K562 (cell line): ENCODE data around the gene GBF1. TPM values are rescaled to one million over a fixed set of nuclear protein-coding genes. Genes with fewer than 3 reads are reported as not detected.

ENCODE experiments used
- ATAC-seq: fragments of 200-7000 bp; cut with Tn5 transposase; 3 replicates; pipeline ENCODE4 v1.9.1; 2020; ENCODE audit warnings: moderate library complexity
- BruUV-seq: library from RNA; stranded (reverse); fragments of 400-500 nt; replicated peaks from 2 replicates; lab custom pipeline; 2021; lab: Mats Ljungman, UMichigan
- CTCF ChIA-PET: fragments of 300-600 bp; formaldehyde crosslinking; extraction: SDS; loops from one replicate; lab custom pipeline; 2021; ENCODE audit warnings: low intra/inter-chr PET ratio; lab: Yijun Ruan, JAX
- POLR2A ChIA-PET: fragments of 300-600, 350-650 bp; sonication (Branson Sonifier 250); formaldehyde crosslinking; extraction: SDS; loops from one replicate; lab custom pipeline; 2021; ENCODE audit warnings: antibody characterized with exemption, inconsistent platforms; lab: Yijun Ruan, JAX
- DNase-seq, 4 experiments: peaks; one replicate each; pipeline versions ENCODE4 v3.0.0 to v3.0.0-alpha.2; 2011 to 2018; ENCODE audit warnings: low spot score in 3 of 4, mixed read lengths in 3 of 4; ENCODE audit errors: extremely low read depth in 1 of 4
- FAIRE-seq: peaks from 2 replicates; lab custom pipeline; 2011; peaks lifted over from hg19 to GRCh38; lab: Jason Lieb, UNC
- H2AFZ ChIP-seq: 2 replicates; pipeline ENCODE4 v1.6.0; 2011; ENCODE audit warnings: low read depth, low read length, control low read depth, inconsistent platforms
- H3K27ac ChIP-seq: fragments of 200-600 bp; 3 replicates; pipeline ENCODE4 v1.8.0; 2011; ENCODE audit warnings: low read depth, mild to moderate bottlenecking, control low read depth, inconsistent platforms, low read length, moderate library complexity, mixed read lengths; ENCODE audit errors: extremely low read depth
- H3K27me3 ChIP-seq, 2 experiments: fragments of 300-600 bp in 1 of 2; 2 replicates in 1 of 2; 3 replicates in 1 of 2; pipeline versions ENCODE4 v1.6.0 to v1.8.0; 2011; ENCODE audit warnings: inconsistent platforms in 2 of 2, low read length in 2 of 2, mild to moderate bottlenecking in 1 of 2, mixed read lengths in 1 of 2, moderate library complexity in 1 of 2; ENCODE audit not compliant: control insufficient read depth in 2 of 2, insufficient read depth in 2 of 2
- H3K36me3 ChIP-seq: fragments of 300-600 bp; 3 replicates; pipeline ENCODE4 v1.8.0; 2011; ENCODE audit warnings: mild to moderate bottlenecking, low read length, inconsistent platforms; ENCODE audit not compliant: control insufficient read depth, insufficient read depth
- H3K4me1 ChIP-seq, 2 experiments: fragments of 200-600 bp in 1 of 2; replicated peaks in 1 of 2; 2 replicates in 1 of 2; 3 replicates in 1 of 2; pipeline versions ENCODE4 v1.5.1 to v1.8.0; 2011; ENCODE audit warnings: inconsistent platforms in 2 of 2, low read length in 2 of 2, mild to moderate bottlenecking in 1 of 2, mixed read lengths in 1 of 2, moderate library complexity in 1 of 2; ENCODE audit not compliant: control insufficient read depth in 2 of 2, insufficient read depth in 2 of 2
- H3K4me2 ChIP-seq: 2 replicates; pipeline ENCODE4 v1.6.1; 2011; ENCODE audit warnings: low read length, control low read depth, inconsistent platforms, mixed read lengths; ENCODE audit not compliant: insufficient read depth
- H3K4me3 ChIP-seq: fragments of 200-600 bp; sonication (generic), shearing (Covaris generic); 2 replicates; pipeline ENCODE4 v1.5.1; 2016; ENCODE audit warnings: control low read depth, inconsistent platforms
- H3K79me2 ChIP-seq: fragments of 200-600 bp; 3 replicates; pipeline ENCODE4 v1.8.0; 2011; ENCODE audit warnings: low read length, inconsistent platforms; ENCODE audit not compliant: control insufficient read depth, insufficient read depth
- H3K9ac ChIP-seq, 2 experiments: 2 replicates each; pipeline versions ENCODE4 v1.6.0 to v1.6.1; 2011; ENCODE audit warnings: low read depth in 2 of 2, low read length in 2 of 2, control low read depth in 1 of 2, inconsistent platforms in 1 of 2, mild to moderate bottlenecking in 1 of 2, mixed read lengths in 1 of 2; ENCODE audit not compliant: insufficient read depth in 1 of 2
- H3K9me1 ChIP-seq: one replicate; pipeline ENCODE4 v1.6.0; 2011; ENCODE audit warnings: inconsistent platforms, mild to moderate bottlenecking, low read length, moderate library complexity; ENCODE audit not compliant: control insufficient read depth, insufficient read depth
- H3K9me3 ChIP-seq: replicated peaks from 2 replicates; pipeline ENCODE4 v1.5.1; 2011; ENCODE audit warnings: low read depth, low read length, inconsistent platforms; ENCODE audit not compliant: control insufficient read depth, insufficient read depth
- H4K20me1 ChIP-seq: replicated peaks from 2 replicates; pipeline ENCODE4 v1.6.1; 2011; ENCODE audit warnings: low read length, inconsistent platforms, mixed read lengths; ENCODE audit not compliant: control insufficient read depth, insufficient read depth
- POLR2AphosphoS2 ChIP-seq: IDR thresholded peaks from 2 replicates; pipeline ENCODE4 v1.6.1; 2012; ENCODE audit warnings: low read length, improper control_type of control experiment
- WGBS: fragments of 100-300 bp; shearing (Covaris generic); methylation state at CpG from one replicate; pipeline ENCODE4 v1.1.6; 2016; ENCODE audit warnings: low coverage, mixed read lengths; ENCODE audit not compliant: insufficient coverage; ENCODE audit errors: missing lambda C conversion rate; 5-methylcytosine and 5-hydroxymethylcytosine counted together
- in situ Hi-C: fragments of 300-500 bp; cut with MboI; formaldehyde crosslinking; loops from 4 replicates; pipeline ENCODE4 v1.15.0; 2018; ENCODE audit warnings: inconsistent platforms, mixed read lengths
- intact Hi-C: fragments of 100-400 bp; cut with micrococcal nuclease; formaldehyde crosslinking; loops from 2 replicates; pipeline ENCODE4 v1.14.2; 2022
- polyA plus RNA-seq, 8 experiments: library from polyadenylated mRNA; depleted of rRNA in 4 of 8; stranded (reverse) in 5 of 8; unstranded in 3 of 8; fragments of >200 nt; fragmentation: Nextera tagmentation in 2 of 8; fragmentation: Illumina TruSeq in 1 of 8; extraction: Ambion mirVana in 2 of 8; extraction: Trizol in 1 of 8; gene quantifications; 2 replicates each; pipeline versions ENCODE4 v1.2.1 to v1.2.3, GENCODE V29; 2011 to 2014; ENCODE audit warnings: inconsistent platforms in 1 of 8, missing spikeins in 1 of 8
- total RNA-seq, 7 experiments: library from RNA; depleted of rRNA in 6 of 7; stranded (reverse); fragments of >200 nt in 6 of 7; fragmentation: Illumina TruSeq in 2 of 7; extraction: Trizol in 2 of 7; gene quantifications; 2 replicates each; pipeline versions ENCODE4 v1.2.1 to v1.2.3, GENCODE V29; 2011 to 2021; ENCODE audit warnings: low replicate concordance in 1 of 7
- TF ChIP-seq, protein P1 (sequence below): fragments of 150-350 bp; conservative IDR thresholded peaks from 2 replicates; pipeline ENCODE4 v1.6.1; 2014; ENCODE audit warnings: low read length

Gene GBF1
- total and polyA plus RNA-seq, 9 of the 15 experiments (the other 6 are each of a cell fraction or from before 2014, with no cell fraction given): 0.69 to 28.0 (median 10.3) TPM

DNA sequence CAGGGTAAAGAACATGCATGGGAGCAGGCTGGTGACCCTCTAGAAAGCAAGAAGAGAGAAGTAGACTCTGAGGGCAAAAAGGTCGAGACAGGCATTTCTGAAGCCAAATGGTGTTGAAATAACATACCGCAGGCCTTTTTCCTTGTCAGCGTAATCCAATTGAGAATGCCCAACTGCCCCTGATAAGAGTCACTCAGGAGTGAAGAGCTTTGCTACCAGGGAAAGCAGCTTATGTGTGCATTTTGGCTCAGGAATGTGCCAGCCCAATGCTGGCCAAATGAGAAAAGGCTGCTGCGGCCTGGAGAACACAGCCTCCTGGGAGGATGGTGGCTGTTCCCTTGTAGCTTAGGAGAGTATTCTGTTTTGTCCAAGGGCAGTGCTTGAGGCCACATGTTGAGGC, 88.8 kb downstream of the GBF1 start (continued):
- TF ChIP-seq, protein P1, sequence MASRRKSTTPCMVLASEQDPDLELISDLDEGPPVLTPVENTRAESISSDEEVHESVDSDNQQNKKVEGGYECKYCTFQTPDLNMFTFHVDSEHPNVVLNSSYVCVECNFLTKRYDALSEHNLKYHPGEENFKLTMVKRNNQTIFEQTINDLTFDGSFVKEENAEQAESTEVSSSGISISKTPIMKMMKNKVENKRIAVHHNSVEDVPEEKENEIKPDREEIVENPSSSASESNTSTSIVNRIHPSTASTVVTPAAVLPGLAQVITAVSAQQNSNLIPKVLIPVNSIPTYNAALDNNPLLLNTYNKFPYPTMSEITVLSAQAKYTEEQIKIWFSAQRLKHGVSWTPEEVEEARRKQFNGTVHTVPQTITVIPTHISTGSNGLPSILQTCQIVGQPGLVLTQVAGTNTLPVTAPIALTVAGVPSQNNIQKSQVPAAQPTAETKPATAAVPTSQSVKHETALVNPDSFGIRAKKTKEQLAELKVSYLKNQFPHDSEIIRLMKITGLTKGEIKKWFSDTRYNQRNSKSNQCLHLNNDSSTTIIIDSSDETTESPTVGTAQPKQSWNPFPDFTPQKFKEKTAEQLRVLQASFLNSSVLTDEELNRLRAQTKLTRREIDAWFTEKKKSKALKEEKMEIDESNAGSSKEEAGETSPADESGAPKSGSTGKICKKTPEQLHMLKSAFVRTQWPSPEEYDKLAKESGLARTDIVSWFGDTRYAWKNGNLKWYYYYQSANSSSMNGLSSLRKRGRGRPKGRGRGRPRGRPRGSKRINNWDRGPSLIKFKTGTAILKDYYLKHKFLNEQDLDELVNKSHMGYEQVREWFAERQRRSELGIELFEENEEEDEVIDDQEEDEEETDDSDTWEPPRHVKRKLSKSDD: no peak

DNA sequence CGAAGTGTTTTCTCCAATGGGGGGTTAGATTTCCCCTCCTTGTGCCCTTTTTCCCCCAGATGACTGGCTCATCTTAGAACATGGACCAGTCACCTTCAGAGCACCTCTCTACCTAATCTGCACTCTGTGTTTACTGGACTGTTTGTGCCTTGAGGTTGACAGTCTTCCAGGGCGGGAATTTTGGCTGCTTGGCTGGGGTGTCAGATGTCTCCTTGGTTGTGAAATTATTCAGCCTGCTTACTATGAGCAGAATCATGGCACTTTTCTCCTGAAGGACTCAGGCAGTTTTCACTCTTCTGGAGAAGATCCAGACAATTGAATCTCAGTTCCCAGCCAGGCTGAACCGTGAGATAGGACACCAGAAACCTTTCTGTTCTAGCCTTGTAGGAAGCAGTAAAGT, 89.9 kb downstream of the GBF1 start:
- Histone ChIP-seq H3K9ac (no peak overlapping the region), H2AFZ (no peak overlapping the region), H3K79me2 (peaks cover 3% of the 10 kb centered on the region; the same call in 1 of the 3 replicates), H3K4me2 (no peak overlapping the region), H3K27ac (no peak overlapping the region), H3K9me3 (no peaks in the 10 kb centered on the region), H3K4me1 (no peaks in the 10 kb centered on the region), H3K9me1 (no peaks in the 10 kb centered on the region), H3K27me3 (no peaks in the 10 kb centered on the region), H3K36me3 (peaks cover 10% of the 10 kb centered on the region; the same call in 2 of the 3 replicates), H3K4me3 (no peak overlapping the region), H4K20me1 (no peaks in the 10 kb centered on the region)
- TF ChIP-seq POLR2AphosphoS2: no peak
- no TSS peak for BruUV-seq
- FAIRE-seq (no peak), ATAC-seq (no peak), DNase-seq (no peak)
- intact Hi-C loops (no loop called here), in situ Hi-C loops (no loop called here)
- POLR2A ChIA-PET: no interaction called here
- CTCF ChIA-PET: no interaction called here
- WGBS: 78% methylated on average over 2 of the region's 3 CpGs
